K562 (cell line): ENCODE results near the gene VWA8. TPM values are rescaled to one million over a fixed set of nuclear protein-coding genes. Genes with fewer than 3 reads are reported as not detected.

Experiments used
- ATAC-seq: fragments of 200-7000 bp; cut with Tn5 transposase; 3 replicates; pipeline ENCODE4 v1.9.1; 2020; ENCODE audit warnings: moderate library complexity
- BruUV-seq: library from RNA; stranded (reverse); fragments of 400-500 nt; replicated peaks from 2 replicates; lab custom pipeline; 2021; lab: Mats Ljungman, UMichigan
- CTCF ChIA-PET: fragments of 300-600 bp; formaldehyde crosslinking; extraction: SDS; loops from one replicate; lab custom pipeline; 2021; ENCODE audit warnings: low intra/inter-chr PET ratio; lab: Yijun Ruan, JAX
- POLR2A ChIA-PET: fragments of 300-600, 350-650 bp; sonication (Branson Sonifier 250); formaldehyde crosslinking; extraction: SDS; loops from one replicate; lab custom pipeline; 2021; ENCODE audit warnings: antibody characterized with exemption, inconsistent platforms; lab: Yijun Ruan, JAX
- DNase-seq, 4 experiments: peaks; one replicate each; pipeline versions ENCODE4 v3.0.0 to v3.0.0-alpha.2; 2011 to 2018; ENCODE audit warnings: low spot score in 3 of 4, mixed read lengths in 3 of 4; ENCODE audit errors: extremely low read depth in 1 of 4
- FAIRE-seq: peaks from 2 replicates; lab custom pipeline; 2011; peaks lifted over from hg19 to GRCh38; lab: Jason Lieb, UNC
- H2AFZ ChIP-seq: 2 replicates; pipeline ENCODE4 v1.6.0; 2011; ENCODE audit warnings: low read depth, low read length, control low read depth, inconsistent platforms
- H3K27ac ChIP-seq: fragments of 200-600 bp; 3 replicates; pipeline ENCODE4 v1.8.0; 2011; ENCODE audit warnings: low read depth, mild to moderate bottlenecking, control low read depth, inconsistent platforms, low read length, moderate library complexity, mixed read lengths; ENCODE audit errors: extremely low read depth
- H3K27me3 ChIP-seq, 2 experiments: fragments of 300-600 bp in 1 of 2; 2 replicates in 1 of 2; 3 replicates in 1 of 2; pipeline versions ENCODE4 v1.6.0 to v1.8.0; 2011; ENCODE audit warnings: inconsistent platforms in 2 of 2, low read length in 2 of 2, mild to moderate bottlenecking in 1 of 2, mixed read lengths in 1 of 2, moderate library complexity in 1 of 2; ENCODE audit not compliant: control insufficient read depth in 2 of 2, insufficient read depth in 2 of 2
- H3K36me3 ChIP-seq: fragments of 300-600 bp; 3 replicates; pipeline ENCODE4 v1.8.0; 2011; ENCODE audit warnings: mild to moderate bottlenecking, low read length, inconsistent platforms; ENCODE audit not compliant: control insufficient read depth, insufficient read depth
- H3K4me1 ChIP-seq, 2 experiments: fragments of 200-600 bp in 1 of 2; replicated peaks in 1 of 2; 2 replicates in 1 of 2; 3 replicates in 1 of 2; pipeline versions ENCODE4 v1.5.1 to v1.8.0; 2011; ENCODE audit warnings: inconsistent platforms in 2 of 2, low read length in 2 of 2, mild to moderate bottlenecking in 1 of 2, mixed read lengths in 1 of 2, moderate library complexity in 1 of 2; ENCODE audit not compliant: control insufficient read depth in 2 of 2, insufficient read depth in 2 of 2
- H3K4me2 ChIP-seq: 2 replicates; pipeline ENCODE4 v1.6.1; 2011; ENCODE audit warnings: low read length, control low read depth, inconsistent platforms, mixed read lengths; ENCODE audit not compliant: insufficient read depth
- H3K4me3 ChIP-seq: fragments of 200-600 bp; sonication (generic), shearing (Covaris generic); 2 replicates; pipeline ENCODE4 v1.5.1; 2016; ENCODE audit warnings: control low read depth, inconsistent platforms
- H3K79me2 ChIP-seq: fragments of 200-600 bp; 3 replicates; pipeline ENCODE4 v1.8.0; 2011; ENCODE audit warnings: low read length, inconsistent platforms; ENCODE audit not compliant: control insufficient read depth, insufficient read depth
- H3K9ac ChIP-seq, 2 experiments: 2 replicates each; pipeline versions ENCODE4 v1.6.0 to v1.6.1; 2011; ENCODE audit warnings: low read depth in 2 of 2, low read length in 2 of 2, control low read depth in 1 of 2, inconsistent platforms in 1 of 2, mild to moderate bottlenecking in 1 of 2, mixed read lengths in 1 of 2; ENCODE audit not compliant: insufficient read depth in 1 of 2
- H3K9me1 ChIP-seq: one replicate; pipeline ENCODE4 v1.6.0; 2011; ENCODE audit warnings: inconsistent platforms, mild to moderate bottlenecking, low read length, moderate library complexity; ENCODE audit not compliant: control insufficient read depth, insufficient read depth
- H3K9me3 ChIP-seq: replicated peaks from 2 replicates; pipeline ENCODE4 v1.5.1; 2011; ENCODE audit warnings: low read depth, low read length, inconsistent platforms; ENCODE audit not compliant: control insufficient read depth, insufficient read depth
- H4K20me1 ChIP-seq: replicated peaks from 2 replicates; pipeline ENCODE4 v1.6.1; 2011; ENCODE audit warnings: low read length, inconsistent platforms, mixed read lengths; ENCODE audit not compliant: control insufficient read depth, insufficient read depth
- FOXJ2 ChIP-seq: fragments of 200-800 bp; sonication (Bioruptor generic); IDR thresholded peaks from 2 replicates; pipeline ENCODE4 v1.6.1; 2016; ENCODE audit warnings: missing genetic modification characterization, missing compliant biosample characterization
- REST ChIP-seq, 2 experiments: fragments of 450-650 bp; formaldehyde crosslinking in 1 of 2; IDR thresholded peaks; 2 replicates each; pipeline versions ENCODE4 v1.4.0 to v1.6.1; 2014 to 2020; ENCODE audit warnings: mild to moderate bottlenecking in 2 of 2, borderline replicate concordance in 1 of 2, low read depth in 1 of 2
- ZNF316 ChIP-seq: fragments of 450-650 bp; IDR thresholded peaks from 2 replicates; pipeline ENCODE4 v1.6.1; 2016
- WGBS: fragments of 100-300 bp; shearing (Covaris generic); methylation state at CpG from one replicate; pipeline ENCODE4 v1.1.6; 2016; ENCODE audit warnings: low coverage, mixed read lengths; ENCODE audit not compliant: insufficient coverage; ENCODE audit errors: missing lambda C conversion rate; 5-methylcytosine and 5-hydroxymethylcytosine counted together
- in situ Hi-C: fragments of 300-500 bp; cut with MboI; formaldehyde crosslinking; loops from 4 replicates; pipeline ENCODE4 v1.15.0; 2018; ENCODE audit warnings: inconsistent platforms, mixed read lengths
- intact Hi-C: fragments of 100-400 bp; cut with micrococcal nuclease; formaldehyde crosslinking; loops from 2 replicates; pipeline ENCODE4 v1.14.2; 2022
- polyA plus RNA-seq, 8 experiments: library from polyadenylated mRNA; depleted of rRNA in 4 of 8; stranded (reverse) in 5 of 8; unstranded in 3 of 8; fragments of >200 nt; fragmentation: Nextera tagmentation in 2 of 8; fragmentation: Illumina TruSeq in 1 of 8; extraction: Ambion mirVana in 2 of 8; extraction: Trizol in 1 of 8; gene quantifications; 2 replicates each; pipeline versions ENCODE4 v1.2.1 to v1.2.3, GENCODE V29; 2011 to 2014; ENCODE audit warnings: inconsistent platforms in 1 of 8, missing spikeins in 1 of 8
- total RNA-seq, 7 experiments: library from RNA; depleted of rRNA in 6 of 7; stranded (reverse); fragments of >200 nt in 6 of 7; fragmentation: Illumina TruSeq in 2 of 7; extraction: Trizol in 2 of 7; gene quantifications; 2 replicates each; pipeline versions ENCODE4 v1.2.1 to v1.2.3, GENCODE V29; 2011 to 2021; ENCODE audit warnings: low replicate concordance in 1 of 7

Gene VWA8
- total and polyA plus RNA-seq, 9 of the 15 experiments (the other 6 are each of a cell fraction or from before 2014, with no cell fraction given), result 2.1 to 18.5 (median 13.3) TPM

- TF ChIP-seq REST (IDR thresholded peaks at IDR 0.05; ENCODE audit: borderline replicate concordance), result no peak
- TF ChIP-seq REST (CRISPR knock-in tag; IDR thresholded peaks at IDR 0.05; ENCODE audit: low read depth), result no peak
Observed at GRCh38 chr13:41643507-41643906, 317.4 kb downstream of the VWA8 start (continued).

- BruUV-seq, result no TSS peak
- FAIRE-seq (no peak), ATAC-seq (no peak), DNase-seq (no peak)
- ChIA-PET POLR2A (no interaction called here), CTCF (no interaction called here)
- Histone ChIP-seq H3K4me2 (no peak overlapping the region), H3K79me2 (no peaks in the 10 kb centered on the region), H4K20me1 (no peaks in the 10 kb centered on the region), H2AFZ (no peak overlapping the region), H3K9ac (no peak overlapping the region), H3K27me3 (no peaks in the 10 kb centered on the region), H3K36me3 (no peaks in the 10 kb centered on the region), H3K27ac (no peak overlapping the region), H3K4me1 (no peaks in the 10 kb centered on the region), H3K9me3 (no peaks in the 10 kb centered on the region), H3K9me1 (no peaks in the 10 kb centered on the region), H3K4me3 (no peak overlapping the region)
- intact Hi-C loops (no loop called here), in situ Hi-C loops (no loop called here)
- WGBS, result 83% methylated on average over 1 of the region's 4 CpGs
- TF ChIP-seq FOXJ2 (tag) (no peak), ZNF316 (0 out of 2 replicates have a peak, but pooled peaks have one; percentile 7)
Observed at GRCh38 chr13:41641961-41642360, 318.9 kb downstream of the VWA8 start.
